Pancreas (tissue), 10 donors: ENCODE data around the gene LGR6. TPM values are rescaled to one million over a fixed set of nuclear protein-coding genes. Genes with fewer than 3 reads are reported as not detected.

Source experiments
- ATAC-seq, 4 donors: fragments of 200-7000 bp; cut with Tn5 transposase; one replicate each; pipeline versions ENCODE4 v1.8.0 to v1.9.1; 2020; ENCODE audit warnings: mild to moderate bottlenecking in 4 of 4, moderate library complexity in 4 of 4
- DNase-seq, 6 donors: peaks; one replicate each; pipeline ENCODE4 v3.0.0-alpha.2; 2020
- FAIRE-seq: peaks from 2 replicates; lab custom pipeline; 2012; peaks lifted over from hg19 to GRCh38; lab: Jason Lieb, UNC
- H3K27ac ChIP-seq, 4 donors: fragments of 200-600 bp; sonication (generic); 1 replicate in 3 of 4; 2 replicates in 1 of 4; pipeline versions ENCODE4 v1.5.0 to v1.8.0; 2020
- H3K27me3 ChIP-seq, 4 donors: fragments of 200-600 bp; one replicate each; pipeline ENCODE4 v1.8.0; 2021
- H3K36me3 ChIP-seq, 3 donors: fragments of 200-600 bp; sonication (generic) in 1 of 3; one replicate each; pipeline versions ENCODE4 v1.5.0 to v1.8.0; 2020 to 2021
- H3K4me1 ChIP-seq, 3 donors: fragments of 200-600 bp; one replicate each; pipeline ENCODE4 v1.8.0; 2021
- H3K4me3 ChIP-seq, 4 donors: fragments of 200-600 bp; sonication (generic) in 2 of 4; one replicate each; pipeline versions ENCODE4 v1.5.0 to v1.8.0; 2020 to 2021
- H3K9me3 ChIP-seq, 4 donors: fragments of 200-600 bp; one replicate each; pipeline ENCODE4 v1.8.0; 2021
- CTCF ChIP-seq, 4 donors: fragments of 200-600 bp; sonication (generic) in 3 of 4; IDR thresholded peaks; one replicate each; pipeline versions ENCODE4 v1.5.0 to v1.8.0; 2021; ENCODE audit warnings: antibody characterized with exemption in 4 of 4
- WGBS, 2 donors: extraction: QIAGEN DNeasy Blood & Tissue Kit; methylation state at CpG; one replicate each; pipeline ENCODE4 v1.1.7; 2013; 5-methylcytosine and 5-hydroxymethylcytosine counted together
- intact Hi-C, 3 donors: fragments of 100-400 bp; cut with DNase I; formaldehyde crosslinking; loops; one replicate each; pipeline versions ENCODE4 v1.11.1 to v1.14.2; 2022
- polyA plus RNA-seq, 2 donors: library from polyadenylated mRNA; stranded (reverse); fragments of 200-250 nt; gene quantifications; one replicate each; pipeline ENCODE4 v1.2.3, GENCODE V29; 2013
- total RNA-seq, 6 donors: library from RNA; stranded (reverse); fragmentation: NEBNext Ultra II Directional in 4 of 6; extraction: Animal tissue kit (Norgen Biotek cat#: 25700) in 4 of 6; gene quantifications; one replicate each; pipeline versions ENCODE4 v1.2.1 to v1.2.4, GENCODE V29; 2021 to 2023
- donor health status: healthy with polysubstance abuse.
- donor health status: DM: no; HTN: no; CAD: no; lungs with moderate emphysema.
- donor health status: DM: no; HTN: no; CAD: no.
- donor health status: control.
- donor health status: control.
- donor health status: Bipolar disorder and iron deficiency.
- donor health status: DM: yes; HTN: yes; CAD: no.
- donor health status: DM: no; HTN: no; CAD: no.
- donor health status: DM: no; HTN: no; CAD: no.
- donor health status: DM: yes; HTN: yes; CAD: no.

The LGR6 gene
- total and polyA plus RNA-seq, 8 donors = 0.06 to 0.47 (median 0.15) TPM; not detected in 3

GRCh38 chr1:202184750-202185460 lies 8.7 kb upstream of the LGR6 start:
- DNase-seq = peak; percentile 57 to 93 (median 82)
- intact Hi-C loops = loop anchor here in 2 of 3 donors (5.0 to 10.0 kb wide), 4 partner anchors 127 to 540 kb away; no protein-coding TSS in a partner anchor
- peak; percentile 75 to 90 (median 85) for TF ChIP-seq CTCF (IDR thresholded peaks at IDR 0.05)
- Histone ChIP-seq H3K27ac (no peak overlapping the region), H3K4me1 (no peaks in the 10 kb centered on the region), H3K9me3 (no peaks in the 10 kb centered on the region), H3K36me3 (no peaks in the 10 kb centered on the region), H3K27me3 (no peaks in the 10 kb centered on the region), H3K4me3 (no peak overlapping the region)
- no peak for FAIRE-seq
- ATAC-seq = peak; percentile 76 to 88 (median 84)
- 12 to 15% methylated on average over 17 to 19 of the region's 19 CpGs for WGBS, 2 donors

- Histone ChIP-seq H3K27me3 (no peaks in the 10 kb centered on the region), H3K36me3 (no peaks in the 10 kb centered on the region), H3K4me1 (no peaks in the 10 kb centered on the region), H3K9me3 (no peaks in the 10 kb centered on the region), H3K27ac (no peak overlapping the region), H3K4me3 (no peak overlapping the region)
- whole genome bisulfite sequencing, 2 donors = 68 to 71% methylated on average over 7 of the region's 7 CpGs
- intact Hi-C loops = loop anchor here in 2 of 3 donors (5.0 to 10.0 kb wide), 4 partner anchors 126 to 538 kb away; no protein-coding TSS in a partner anchor
- no peak for TF ChIP-seq CTCF (IDR thresholded peaks at IDR 0.05)
- DNase-seq (peak in 1 of 6 donors; percentile 51), ATAC-seq (no peak), FAIRE-seq (no peak)
Observed at GRCh38 chr1:202186327-202186726, 7.3 kb upstream of the LGR6 start.

- Histone ChIP-seq H3K27me3 (no peaks in the 10 kb centered on the region), H3K27ac (no peak overlapping the region), H3K4me1 (no peaks in the 10 kb centered on the region), H3K36me3 (no peaks in the 10 kb centered on the region), H3K9me3 (no peaks in the 10 kb centered on the region), H3K4me3 (no peak overlapping the region)
- intact Hi-C loops = loop anchor here in 2 of 3 donors (5.0 to 10.0 kb wide), 4 partner anchors 125 to 538 kb away; no protein-coding TSS in a partner anchor
- DNase-seq = no peak
- ATAC-seq = no peak
- TF ChIP-seq CTCF (IDR thresholded peaks at IDR 0.05) = no peak
- FAIRE-seq = no peak
- whole genome bisulfite sequencing, 2 donors = 44 to 52% methylated on average over 8 of the region's 8 CpGs
Observed at GRCh38 chr1:202187041-202187671, 6.4 kb upstream of the LGR6 start.

- Histone ChIP-seq H3K27me3 (peaks cover 0 to 2% (median 0%) of the 10 kb centered on the region in 4 donors), H3K27ac (no peak overlapping the region), H3K9me3 (no peaks in the 10 kb centered on the region), H3K4me1 (no peaks in the 10 kb centered on the region), H3K4me3 (no peak overlapping the region), H3K36me3 (no peaks in the 10 kb centered on the region)
- 50 to 59% methylated on average over 6 to 8 of the region's 8 CpGs for WGBS, 2 donors
- FAIRE-seq = no peak
- ATAC-seq = no peak
- DNase-seq = peak in 1 of 6 donors; percentile 54
- intact Hi-C loops = loop anchor here in 2 of 3 donors (5.0 to 10.0 kb wide), 4 partner anchors 124 to 537 kb away; no protein-coding TSS in a partner anchor
- no peak for TF ChIP-seq CTCF (IDR thresholded peaks at IDR 0.05)
Observed at GRCh38 chr1:202187697-202188407, 5.7 kb upstream of the LGR6 start.
